ENCODE measurements around the gene MUC5AC. TPM values are rescaled to one million over a fixed set of nuclear protein-coding genes. Genes with fewer than 3 reads are reported as not detected.
A peak's percentile ranks its signal among the peaks of the same experiment; 100 is the strongest.

MUC5AC gene
- polyA plus RNA-seq, 4 donors, result 0.01 to 0.18 (median 0.02) TPM; not detected in 1

DNA sequence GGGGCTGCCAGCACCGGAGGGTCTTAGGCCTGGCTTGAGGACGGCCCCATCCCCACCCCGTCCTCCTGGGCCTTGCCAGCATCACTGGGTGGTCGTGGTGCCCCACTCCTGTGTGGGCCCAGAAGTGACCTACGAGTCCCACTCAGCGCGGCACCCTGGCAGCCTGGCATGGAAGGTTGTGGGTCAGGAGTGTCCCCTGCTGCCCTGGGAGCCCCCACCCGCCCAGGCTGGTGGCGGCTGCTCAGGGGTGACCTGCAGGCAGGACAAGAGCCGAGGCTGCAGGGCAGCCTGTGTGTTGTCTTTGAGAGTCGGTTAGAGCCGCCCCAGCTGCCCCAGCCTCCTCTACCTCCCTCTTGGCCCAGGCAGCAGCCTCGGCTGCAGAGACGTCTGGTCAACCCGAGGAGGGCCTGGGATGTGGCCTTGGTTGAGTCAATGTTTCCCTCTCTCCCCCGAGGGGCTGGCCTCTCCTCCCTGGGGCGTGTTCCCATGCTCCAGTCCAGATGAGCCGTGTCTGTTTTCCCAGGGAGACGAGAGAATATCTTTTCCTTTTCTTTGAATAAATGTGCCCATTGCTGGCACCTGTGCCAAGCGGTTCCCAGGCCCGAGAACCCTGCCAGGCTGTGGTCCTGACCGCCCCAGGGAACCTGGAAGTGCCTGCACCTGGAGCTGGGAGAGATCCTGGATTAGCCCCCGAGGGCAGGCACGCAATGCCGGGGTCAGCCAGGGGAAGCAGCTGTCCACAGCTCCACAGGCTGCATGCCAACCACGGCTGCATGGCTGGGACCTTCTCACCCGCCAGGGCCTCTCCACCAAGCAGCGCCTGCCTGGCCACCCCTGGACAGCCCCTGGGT lies 35.7 kb upstream of the MUC5AC start:
- DNase-seq (ENCODE audit: low read depth in 4 of 4, low spot score in 3 of 4), result no peak

DNA sequence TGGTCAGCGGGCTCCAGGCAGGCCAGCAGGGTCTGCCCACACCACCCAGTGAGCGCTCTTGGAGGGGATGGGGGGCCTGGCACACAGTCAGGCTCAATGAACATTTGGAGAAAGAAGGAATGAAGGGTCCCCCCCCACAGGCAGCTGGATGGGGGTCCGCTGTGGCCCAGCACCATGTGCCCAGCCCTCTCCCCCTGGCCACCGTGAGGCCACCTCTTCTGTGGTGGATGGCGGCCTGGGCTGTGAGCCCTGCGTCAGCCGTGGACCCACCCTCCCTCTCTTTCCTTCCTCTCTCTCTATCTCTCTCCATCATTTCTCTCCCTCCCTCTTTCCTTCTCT lies 35.1 kb upstream of the MUC5AC start:
- no peak for DNase-seq (ENCODE audit: low read depth in 4 of 4, low spot score in 3 of 4)

DNA sequence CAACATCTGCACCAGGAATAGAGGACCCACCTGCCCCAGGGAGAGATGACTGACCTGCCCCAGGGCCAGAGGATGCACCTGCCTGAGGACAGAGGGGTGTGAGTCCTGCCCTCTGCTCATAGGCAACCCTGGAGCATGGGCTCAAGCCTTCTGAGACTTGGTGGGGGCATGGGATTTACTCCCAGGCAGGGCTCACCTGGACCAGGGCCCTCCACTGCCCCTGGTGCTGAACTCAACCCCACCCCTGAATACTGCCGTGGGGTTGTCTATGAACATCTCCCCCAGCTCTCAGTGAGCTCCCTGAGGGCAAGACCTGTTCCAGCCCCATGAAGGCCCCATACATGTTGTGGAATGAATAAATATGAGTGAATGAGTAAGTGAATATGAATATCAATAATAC lies 33.8 kb upstream of the MUC5AC start:
- no peak for DNase-seq (ENCODE audit: low read depth in 4 of 4, low spot score in 3 of 4)

GRCh38 chr11:1125803-1126202 lies 31.9 kb upstream of the MUC5AC start:
- no peak for DNase-seq (ENCODE audit: low read depth in 4 of 4, low spot score in 3 of 4)

DNA sequence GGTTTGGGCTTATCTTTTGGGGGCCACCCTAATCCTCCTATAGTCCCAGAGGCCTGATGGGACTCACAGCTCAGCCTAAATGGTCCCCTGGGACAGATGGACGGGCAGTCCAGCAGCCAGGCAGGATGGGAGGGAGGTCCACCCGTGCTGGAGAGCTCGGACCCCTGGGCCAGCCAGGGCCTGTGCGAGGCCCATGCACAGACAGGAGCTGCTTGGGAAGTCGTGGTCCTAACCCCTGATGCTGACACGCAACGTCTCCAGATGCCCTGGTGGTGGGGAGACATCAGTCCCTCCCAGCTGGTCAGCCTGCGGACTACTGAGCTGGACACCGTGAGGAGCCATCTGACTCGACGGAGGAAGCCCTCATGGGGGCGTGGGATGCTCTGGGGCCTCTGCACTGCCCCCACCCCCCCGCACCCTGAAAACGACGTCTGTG lies 31.2 kb upstream of the MUC5AC start:
- no peak for DNase-seq (ENCODE audit: low read depth in 4 of 4, low spot score in 3 of 4)

DNA sequence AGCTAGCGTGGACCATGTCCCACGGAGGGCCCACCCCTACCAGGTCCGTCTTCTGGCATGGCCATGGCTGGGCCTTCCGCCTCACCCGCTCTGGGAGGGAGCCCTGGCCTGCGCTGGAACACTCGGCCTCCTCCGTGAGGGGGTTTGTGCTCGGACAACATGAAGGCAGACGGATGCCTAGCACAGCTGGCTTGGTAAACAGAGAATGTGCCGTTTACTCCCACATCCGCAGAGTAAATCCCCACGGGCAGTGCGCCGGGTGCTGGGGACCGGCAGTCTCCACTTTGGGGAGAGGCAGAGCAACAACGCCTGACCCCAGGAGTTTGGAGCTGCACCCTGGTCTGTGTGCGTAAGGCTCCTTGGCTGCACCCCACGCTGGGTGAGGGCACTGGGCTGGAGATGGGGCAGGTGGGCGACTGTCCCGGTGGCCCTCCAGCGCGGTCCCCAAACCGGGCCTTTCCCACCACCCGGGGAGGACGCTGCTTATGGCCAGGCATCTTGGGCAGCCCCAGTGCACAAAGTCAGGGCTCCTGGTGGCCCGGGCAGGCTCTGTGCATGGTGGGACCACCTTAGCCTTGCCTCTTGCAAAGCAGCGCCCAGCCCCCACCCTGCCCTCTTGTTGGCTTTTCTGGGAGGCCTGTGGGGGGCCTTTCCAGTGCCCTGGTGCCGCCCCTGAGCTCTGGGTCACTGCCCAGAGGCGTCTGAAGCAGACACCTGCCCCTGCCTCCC lies 30.7 kb upstream of the MUC5AC start:
- DNase-seq (ENCODE audit: low read depth in 4 of 4, low spot score in 3 of 4), result no peak

DNA sequence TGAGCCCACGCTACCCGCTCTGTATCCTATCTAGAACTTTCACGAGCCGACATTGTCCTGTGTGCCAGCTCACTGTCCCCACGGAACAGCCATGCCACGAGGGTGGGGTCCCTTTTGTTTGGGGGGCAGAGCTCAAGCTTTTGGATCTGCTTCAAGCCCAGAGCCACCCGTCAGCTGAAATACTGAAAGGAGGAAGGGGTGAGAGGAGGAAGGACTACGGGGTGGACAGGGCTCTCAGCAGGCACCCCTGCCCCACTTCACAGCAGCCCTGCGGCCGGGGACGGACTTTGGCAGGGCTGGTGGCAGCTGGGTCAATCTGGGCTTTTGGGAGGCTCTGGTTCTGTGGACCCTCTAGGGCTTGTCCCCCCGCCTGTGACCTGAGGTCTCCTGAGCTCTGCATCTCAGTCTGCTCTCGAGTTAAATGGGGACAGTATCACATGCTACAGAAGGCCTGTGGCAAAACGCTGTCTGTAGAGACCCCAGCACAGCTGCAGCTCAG lies 30.0 kb upstream of the MUC5AC start:
- DNase-seq (ENCODE audit: low read depth in 4 of 4, low spot score in 3 of 4), result no peak

DNA sequence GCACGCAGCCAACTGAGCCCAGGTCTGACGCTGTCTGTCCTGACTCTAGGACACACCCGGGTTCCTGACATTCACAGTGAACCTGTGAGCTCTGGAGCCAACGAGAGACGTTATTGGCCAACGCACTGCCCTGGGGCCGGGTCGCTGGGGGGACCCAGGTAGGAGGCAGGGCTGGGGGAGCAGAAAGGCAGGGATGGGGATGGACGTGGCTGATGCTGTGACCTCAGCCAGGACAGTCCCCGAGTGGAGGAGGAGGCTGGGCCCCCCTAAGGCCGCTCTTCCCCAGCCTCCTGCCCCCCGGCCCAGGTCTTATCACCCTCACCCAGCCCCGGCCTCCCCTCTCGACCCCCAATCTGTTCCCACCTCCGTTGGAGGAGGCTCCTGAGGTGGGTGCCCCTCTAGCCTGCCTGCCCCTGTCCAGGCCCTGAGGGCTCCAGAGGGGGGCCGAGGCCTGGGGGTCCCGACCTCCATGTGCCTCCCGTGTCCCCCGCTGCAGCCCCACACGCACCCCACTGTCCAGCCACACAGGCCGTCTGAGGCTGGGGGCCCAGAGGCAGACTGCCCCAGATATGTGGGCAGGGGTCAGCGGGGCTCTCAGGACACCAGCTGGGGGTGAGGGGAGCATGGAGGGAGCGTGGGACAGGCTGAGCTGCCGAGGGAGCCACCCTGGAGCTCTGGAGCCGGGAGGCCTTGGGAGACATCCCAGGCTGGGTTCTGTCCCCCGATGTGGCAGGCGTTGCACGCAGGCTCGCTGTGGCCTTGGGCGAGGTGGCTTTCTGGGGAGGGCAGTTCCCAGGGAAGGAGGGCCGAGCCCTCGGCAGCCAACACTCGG lies 29.2 kb upstream of the MUC5AC start:
- DNase-seq (ENCODE audit: low read depth in 4 of 4, low spot score in 3 of 4), result no peak

- no peak for DNase-seq (ENCODE audit: low read depth in 4 of 4, low spot score in 3 of 4)
Observed at GRCh38 chr11:1129143-1129610, 28.6 kb upstream of the MUC5AC start.

- DNase-seq (ENCODE audit: low read depth in 4 of 4, low spot score in 3 of 4), result no peak
Observed at GRCh38 chr11:1129611-1130160, 28.1 kb upstream of the MUC5AC start.

- DNase-seq (ENCODE audit: low read depth in 4 of 4, low spot score in 3 of 4), result no peak
Observed at GRCh38 chr11:1130276-1131032, 27.3 kb upstream of the MUC5AC start.

GRCh38 chr11:1131033-1131911 lies 26.5 kb upstream of the MUC5AC start:
- DNase-seq (ENCODE audit: low read depth in 4 of 4, low spot score in 3 of 4), result no peak

- no peak for DNase-seq (ENCODE audit: low read depth in 4 of 4, low spot score in 3 of 4)
Observed at GRCh38 chr11:1134848-1135445, 22.8 kb upstream of the MUC5AC start.

DNA sequence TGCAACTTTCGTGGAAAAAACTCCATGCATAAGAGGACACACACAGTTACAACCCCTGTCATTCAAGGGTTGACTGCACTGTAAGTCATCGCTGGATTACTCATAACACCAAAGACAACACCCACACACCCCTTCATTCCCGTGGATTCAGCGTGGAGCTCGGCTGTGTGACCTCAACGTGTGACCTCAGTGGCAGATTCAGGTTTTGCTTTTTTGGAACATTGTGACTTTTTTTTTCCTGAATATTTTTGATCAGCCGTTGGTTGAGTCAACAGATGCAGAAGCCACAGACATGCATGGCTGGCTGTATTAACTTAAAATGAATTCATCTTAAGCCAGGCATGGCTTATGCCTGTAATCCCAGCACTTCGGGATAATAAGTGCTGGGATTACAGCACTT lies 19.7 kb upstream of the MUC5AC start:
- DNase-seq (ENCODE audit: low read depth in 4 of 4, low spot score in 3 of 4), result no peak

- peak in 1 of 4 donors; percentile 27 for DNase-seq (ENCODE audit: low read depth in 4 of 4, low spot score in 3 of 4)
Observed at GRCh38 chr11:1139441-1140083, 18.2 kb upstream of the MUC5AC start.

DNA sequence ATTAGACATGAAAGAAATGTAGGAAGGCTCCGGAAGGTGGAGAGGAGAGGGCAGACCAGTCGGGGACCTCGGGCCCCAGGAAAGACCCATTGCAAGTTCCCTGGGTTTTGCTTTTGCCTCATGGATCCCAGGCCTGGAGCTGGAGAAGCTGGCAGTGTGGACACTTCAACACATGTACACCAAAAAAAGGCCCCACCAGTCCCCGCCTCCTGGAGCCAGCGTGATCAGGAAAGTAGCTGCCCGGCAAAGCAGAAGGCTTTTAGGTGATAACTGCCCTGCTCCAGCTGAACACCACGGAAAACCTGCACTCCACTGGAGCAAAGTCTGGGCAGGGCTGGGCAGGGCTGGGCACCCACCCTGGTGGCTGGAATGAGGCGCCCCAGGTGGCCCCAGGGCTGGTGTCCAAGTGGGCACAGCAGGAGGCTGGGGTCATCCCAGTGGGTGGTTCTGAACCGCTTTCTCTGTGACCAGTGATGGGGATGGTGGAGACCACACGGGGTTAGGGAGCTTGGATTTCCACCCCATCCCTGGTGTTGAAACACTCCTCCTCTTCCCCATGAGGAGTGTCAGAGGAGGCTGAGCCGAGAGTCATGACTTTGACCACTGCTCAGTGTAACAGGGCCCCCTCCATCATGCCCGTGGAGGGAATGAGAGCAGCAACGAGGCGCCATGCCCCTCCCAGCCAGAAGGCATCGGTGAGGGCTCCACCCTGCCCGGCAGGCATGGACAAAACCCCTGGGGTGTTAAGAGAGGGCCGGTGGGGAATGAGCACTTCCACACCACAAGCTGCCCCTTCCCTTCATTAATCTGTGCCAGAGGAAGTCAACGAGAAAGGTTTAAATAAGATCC lies 16.9 kb upstream of the MUC5AC start:
- DNase-seq (ENCODE audit: low read depth in 4 of 4, low spot score in 3 of 4), result no peak

DNA sequence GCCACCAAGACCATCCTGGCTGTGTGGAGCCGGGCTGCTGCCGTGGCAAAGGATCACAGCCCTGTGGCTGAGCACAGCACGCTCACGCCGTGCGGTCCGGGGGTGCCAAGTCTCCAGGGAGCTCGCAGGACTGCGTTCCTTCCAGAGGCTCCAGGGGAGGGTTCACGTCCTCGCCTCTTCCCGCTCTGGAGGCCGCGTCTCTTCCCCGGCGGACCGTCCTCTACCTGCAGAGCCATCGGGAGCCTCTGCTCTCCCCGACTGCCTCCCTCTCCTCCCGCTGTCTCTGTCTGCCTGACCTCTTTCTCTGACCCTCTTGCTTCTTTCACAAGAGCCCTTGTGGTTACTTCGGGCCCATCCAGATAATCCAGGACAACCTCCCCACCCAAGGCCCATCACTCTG lies 11.4 kb upstream of the MUC5AC start:
- DNase-seq (ENCODE audit: low read depth in 4 of 4, low spot score in 3 of 4), result no peak
